GM12891 (cell line): ENCODE measurements around the gene UBE2E2.

Experiments used
- POLR2A ChIP-seq: IDR thresholded peaks from 2 replicates; pipeline ENCODE4 v1.6.1; 2011; ENCODE audit warnings: low read depth, low read length, control low read depth
- POLR2AphosphoS5 ChIP-seq: IDR thresholded peaks from 2 replicates; pipeline ENCODE4 v1.6.1; 2011; ENCODE audit warnings: low read depth, low read length, control low read depth
- SPI1 ChIP-seq: IDR thresholded peaks from 2 replicates; pipeline ENCODE4 v1.6.1; 2011; ENCODE audit warnings: low read depth, low read length, control low read depth
- TAF1 ChIP-seq: IDR thresholded peaks from 2 replicates; pipeline ENCODE4 v1.6.1; 2011; ENCODE audit warnings: low read depth, low read length, control low read depth

GRCh38 chr3:23172059-23172458, 31.1 kb upstream of the UBE2E2 start:
- TF ChIP-seq POLR2A (no peak), POLR2AphosphoS5 (no peak), TAF1 (no peak), SPI1 (no peak)
